Measurements from ENCODE around the gene RABEPK.

RABEPK gene

DNA sequence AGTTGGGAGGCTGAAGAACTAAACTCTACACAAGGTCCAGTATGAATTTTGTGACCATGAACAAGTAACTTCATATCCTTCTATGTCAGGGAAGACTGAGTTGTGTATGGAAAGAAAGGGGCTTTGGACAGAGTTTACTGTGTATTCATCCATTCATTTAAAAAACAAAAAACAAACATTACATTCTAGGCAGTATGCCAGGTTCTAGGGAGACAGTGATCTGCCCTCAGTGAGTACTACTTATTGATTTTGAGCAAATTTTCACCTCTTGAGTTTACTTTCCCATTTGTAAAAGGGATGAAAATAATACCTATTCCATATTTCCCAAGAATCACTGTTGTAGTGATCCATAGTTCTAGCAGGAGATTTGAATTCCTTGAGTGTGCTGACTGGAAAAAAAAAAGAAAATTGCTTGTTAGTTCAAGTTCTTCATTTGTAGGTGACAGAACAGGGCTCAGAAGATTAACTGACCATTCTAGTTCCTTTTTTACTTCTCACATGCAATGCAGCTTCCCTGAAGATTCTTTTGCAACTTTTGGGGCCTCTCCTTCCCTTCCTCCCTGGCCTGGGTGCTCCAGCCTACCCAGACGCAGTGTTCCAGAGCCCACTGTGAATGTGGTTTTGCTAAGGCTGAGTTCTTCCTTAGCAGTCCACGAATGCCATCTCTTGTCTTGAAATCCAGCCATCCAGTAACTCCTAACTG lies 58.6 kb downstream of the RABEPK start:
- TF ChIP-seq EP300 (IDR thresholded peaks at IDR 0.05; ENCODE audit: borderline replicate concordance) (no peak), FOXM1 (IDR thresholded peaks at IDR 0.05; ENCODE audit: borderline replicate concordance, low read depth) (no peak), NFIC (IDR thresholded peaks at IDR 0.05) (no peak), CEBPB (IDR thresholded peaks at IDR 0.05) (no peak), CREB1 (IDR thresholded peaks at IDR 0.05; ENCODE audit: low read depth) (no peak), YY1 (IDR thresholded peaks at IDR 0.05; ENCODE audit: low read depth) (no peak), EGR1 (IDR thresholded peaks at IDR 0.05) (no peak), RAD21 (IDR thresholded peaks at IDR 0.05; ENCODE audit: low read depth) (no peak), TAF1 (IDR thresholded peaks at IDR 0.05; ENCODE audit: low read depth) (no peak), ZBTB7A (IDR thresholded peaks at IDR 0.05; ENCODE audit: low read depth) (no peak)
- TF ChIP-seq, protein P1, sequence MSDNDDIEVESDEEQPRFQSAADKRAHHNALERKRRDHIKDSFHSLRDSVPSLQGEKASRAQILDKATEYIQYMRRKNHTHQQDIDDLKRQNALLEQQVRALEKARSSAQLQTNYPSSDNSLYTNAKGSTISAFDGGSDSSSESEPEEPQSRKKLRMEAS (IDR thresholded peaks at IDR 0.05): no peak
- TF ChIP-seq, protein P2, sequence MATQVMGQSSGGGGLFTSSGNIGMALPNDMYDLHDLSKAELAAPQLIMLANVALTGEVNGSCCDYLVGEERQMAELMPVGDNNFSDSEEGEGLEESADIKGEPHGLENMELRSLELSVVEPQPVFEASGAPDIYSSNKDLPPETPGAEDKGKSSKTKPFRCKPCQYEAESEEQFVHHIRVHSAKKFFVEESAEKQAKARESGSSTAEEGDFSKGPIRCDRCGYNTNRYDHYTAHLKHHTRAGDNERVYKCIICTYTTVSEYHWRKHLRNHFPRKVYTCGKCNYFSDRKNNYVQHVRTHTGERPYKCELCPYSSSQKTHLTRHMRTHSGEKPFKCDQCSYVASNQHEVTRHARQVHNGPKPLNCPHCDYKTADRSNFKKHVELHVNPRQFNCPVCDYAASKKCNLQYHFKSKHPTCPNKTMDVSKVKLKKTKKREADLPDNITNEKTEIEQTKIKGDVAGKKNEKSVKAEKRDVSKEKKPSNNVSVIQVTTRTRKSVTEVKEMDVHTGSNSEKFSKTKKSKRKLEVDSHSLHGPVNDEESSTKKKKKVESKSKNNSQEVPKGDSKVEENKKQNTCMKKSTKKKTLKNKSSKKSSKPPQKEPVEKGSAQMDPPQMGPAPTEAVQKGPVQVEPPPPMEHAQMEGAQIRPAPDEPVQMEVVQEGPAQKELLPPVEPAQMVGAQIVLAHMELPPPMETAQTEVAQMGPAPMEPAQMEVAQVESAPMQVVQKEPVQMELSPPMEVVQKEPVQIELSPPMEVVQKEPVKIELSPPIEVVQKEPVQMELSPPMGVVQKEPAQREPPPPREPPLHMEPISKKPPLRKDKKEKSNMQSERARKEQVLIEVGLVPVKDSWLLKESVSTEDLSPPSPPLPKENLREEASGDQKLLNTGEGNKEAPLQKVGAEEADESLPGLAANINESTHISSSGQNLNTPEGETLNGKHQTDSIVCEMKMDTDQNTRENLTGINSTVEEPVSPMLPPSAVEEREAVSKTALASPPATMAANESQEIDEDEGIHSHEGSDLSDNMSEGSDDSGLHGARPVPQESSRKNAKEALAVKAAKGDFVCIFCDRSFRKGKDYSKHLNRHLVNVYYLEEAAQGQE (IDR thresholded peaks at IDR 0.05; ENCODE audit: low read depth): no peak
- TF ChIP-seq, protein P3, sequence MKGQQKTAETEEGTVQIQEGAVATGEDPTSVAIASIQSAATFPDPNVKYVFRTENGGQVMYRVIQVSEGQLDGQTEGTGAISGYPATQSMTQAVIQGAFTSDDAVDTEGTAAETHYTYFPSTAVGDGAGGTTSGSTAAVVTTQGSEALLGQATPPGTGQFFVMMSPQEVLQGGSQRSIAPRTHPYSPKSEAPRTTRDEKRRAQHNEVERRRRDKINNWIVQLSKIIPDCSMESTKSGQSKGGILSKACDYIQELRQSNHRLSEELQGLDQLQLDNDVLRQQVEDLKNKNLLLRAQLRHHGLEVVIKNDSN (IDR thresholded peaks at IDR 0.05): no peak

DNA sequence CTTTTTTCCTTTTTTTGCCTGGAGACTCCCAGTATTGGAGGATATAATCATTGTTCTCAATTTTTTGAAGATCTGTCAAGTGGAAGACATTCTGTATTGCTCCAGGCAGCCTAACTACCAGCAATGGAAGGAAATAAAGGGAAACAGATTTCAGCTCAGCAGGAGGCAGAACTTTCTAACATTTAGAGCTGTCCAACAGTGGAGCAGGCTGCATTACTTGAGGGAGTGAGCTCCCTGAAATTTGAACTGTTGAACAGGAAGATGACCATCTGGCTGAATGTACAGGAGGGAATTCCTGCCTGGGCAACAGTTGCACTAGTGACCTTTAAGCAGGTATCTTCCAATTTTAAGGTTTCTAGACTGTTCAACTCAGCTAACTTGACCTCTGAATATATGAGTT lies 60.2 kb downstream of the RABEPK start:
- TF ChIP-seq ZBTB7A (IDR thresholded peaks at IDR 0.05; ENCODE audit: low read depth) (no peak), CEBPB (IDR thresholded peaks at IDR 0.05) (no peak), TEAD4 (IDR thresholded peaks at IDR 0.05) (0 out of 2 replicates have a peak, but pooled peaks have one; percentile 13), EP300 (IDR thresholded peaks at IDR 0.05; ENCODE audit: borderline replicate concordance) (no peak), YY1 (IDR thresholded peaks at IDR 0.05; ENCODE audit: low read depth) (no peak), RAD21 (IDR thresholded peaks at IDR 0.05; ENCODE audit: low read depth) (0 out of 2 replicates have a peak, but pooled peaks have one; percentile 5), EGR1 (IDR thresholded peaks at IDR 0.05) (no peak), FOXM1 (IDR thresholded peaks at IDR 0.05; ENCODE audit: borderline replicate concordance, low read depth) (no peak), CREB1 (IDR thresholded peaks at IDR 0.05; ENCODE audit: low read depth) (no peak), NFIC (IDR thresholded peaks at IDR 0.05) (no peak), TAF1 (IDR thresholded peaks at IDR 0.05; ENCODE audit: low read depth) (no peak)
- TF ChIP-seq, protein P2 (IDR thresholded peaks at IDR 0.05; ENCODE audit: low read depth): peak; percentile 67
- TF ChIP-seq, protein P3 (IDR thresholded peaks at IDR 0.05): no peak
- TF ChIP-seq, protein P1 (IDR thresholded peaks at IDR 0.05): no peak

DNA sequence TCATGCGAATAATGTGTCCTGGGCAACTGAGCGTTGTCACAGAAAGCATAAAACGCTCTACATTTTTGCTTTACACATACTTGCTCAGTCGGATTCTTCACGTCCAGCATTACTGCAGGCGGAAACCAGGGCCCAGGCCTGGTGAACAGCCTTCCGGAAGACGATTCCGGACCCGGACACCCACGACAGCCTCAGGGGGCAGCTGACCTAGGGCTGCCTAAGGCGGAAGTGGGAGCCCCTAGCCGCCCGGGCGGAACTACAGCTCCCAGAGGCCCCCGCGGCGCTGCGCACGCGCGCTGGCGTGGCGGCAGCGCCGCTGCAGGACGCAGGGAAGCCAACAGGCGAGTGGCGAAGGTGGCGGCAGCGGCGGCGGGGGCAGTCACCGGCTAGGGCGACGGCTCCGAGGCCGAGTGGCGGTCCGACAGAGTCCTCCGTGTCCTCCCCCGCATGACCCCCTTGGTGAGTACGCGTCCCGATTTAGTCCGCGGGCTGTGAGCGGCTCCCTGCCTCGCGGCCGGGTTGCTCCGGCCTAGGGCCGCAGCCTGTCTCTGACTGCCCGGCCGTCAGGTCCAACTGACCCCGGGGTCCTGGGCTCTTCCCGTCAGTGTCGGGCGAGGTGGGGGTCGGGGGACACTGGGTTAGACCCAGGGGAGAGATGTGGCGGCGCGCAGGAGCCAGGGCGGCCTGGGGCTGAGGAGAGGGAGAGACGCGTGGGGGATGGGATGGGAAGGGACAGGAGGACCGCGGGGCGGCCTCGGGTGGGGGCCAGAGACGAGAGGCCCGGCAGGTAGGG lies 61.4 kb downstream of the RABEPK start, which contains the start of gene GAPVD1:
Gene GAPVD1, plus strand, starts transcription at position 326 of the 793 bp plus-strand sequence. CDS start 37,096 bp downstream, outside the sequence.
- peak; percentile 60 for TF ChIP-seq TAF1 (IDR thresholded peaks at IDR 0.05; ENCODE audit: low read depth)
- 0 out of 2 replicates have a peak, but pooled peaks have one; percentile 25 for TF ChIP-seq YY1 (IDR thresholded peaks at IDR 0.05; ENCODE audit: low read depth)
- TF ChIP-seq TCF12 (IDR thresholded peaks at IDR 0.05; ENCODE audit: low read depth): peak; percentile 36; the same call in 1 of the 2 replicates
- TF ChIP-seq TEAD4 (IDR thresholded peaks at IDR 0.05): peak; percentile 5; the same call in 1 of the 2 replicates
- TF ChIP-seq EGR1 (IDR thresholded peaks at IDR 0.05): peak; percentile 18
- TF ChIP-seq CEBPB (IDR thresholded peaks at IDR 0.05): no peak
- no peak for TF ChIP-seq FOXM1 (IDR thresholded peaks at IDR 0.05; ENCODE audit: borderline replicate concordance, low read depth)
- no peak for TF ChIP-seq EP300 (IDR thresholded peaks at IDR 0.05; ENCODE audit: borderline replicate concordance)
- TF ChIP-seq RAD21 (IDR thresholded peaks at IDR 0.05; ENCODE audit: low read depth): no peak
- no peak for TF ChIP-seq CREB1 (IDR thresholded peaks at IDR 0.05; ENCODE audit: low read depth)
- TF ChIP-seq, protein P2 (IDR thresholded peaks at IDR 0.05; ENCODE audit: low read depth): no peak
- TF ChIP-seq, protein P1 (IDR thresholded peaks at IDR 0.05): peak; percentile 63; the same call in 1 of the 2 replicates
- TF ChIP-seq, protein P3 (IDR thresholded peaks at IDR 0.05): peak; percentile 79
- no peak; the same call in 1 of the 2 replicates for TF ChIP-seq ZBTB7A (IDR thresholded peaks at IDR 0.05; ENCODE audit: low read depth)
- no peak for TF ChIP-seq NFIC (IDR thresholded peaks at IDR 0.05)
